Right lobe of liver (tissue), 6 donors: ENCODE measurements around the gene KCNT1. TPM values are rescaled to one million over a fixed set of nuclear protein-coding genes. Genes with fewer than 3 reads are reported as not detected.

Source experiments
- ATAC-seq, 4 donors: fragments of 200-7000 bp; cut with Tn5 transposase; one replicate each; pipeline ENCODE4 v1.9.1; 2020; ENCODE audit warnings: mild to moderate bottlenecking in 4 of 4, moderate library complexity in 4 of 4
- DNase-seq, 3 donors: peaks; one replicate each; pipeline ENCODE4 v3.0.0-alpha.2; 2020
- H3K27ac ChIP-seq, 3 donors: fragments of 200-600 bp; one replicate each; pipeline ENCODE4 v1.8.0; 2022
- H3K27me3 ChIP-seq, 2 donors: fragments of 200-600 bp; one replicate each; pipeline ENCODE4 v1.8.0; 2022
- H3K36me3 ChIP-seq, 4 donors: fragments of 200-600 bp; sonication (generic) in 1 of 4; one replicate each; pipeline versions ENCODE4 v1.5.1 to v1.8.0; 2017 to 2022; ENCODE audit warnings: control low read depth in 1 of 4
- H3K4me1 ChIP-seq, 4 donors: fragments of 200-600 bp; sonication (generic) in 1 of 4; one replicate each; pipeline versions ENCODE4 v1.5.1 to v1.8.0; 2017 to 2022; ENCODE audit warnings: control low read depth in 1 of 4
- H3K4me3 ChIP-seq, 3 donors: fragments of 200-600 bp; one replicate each; pipeline ENCODE4 v1.8.0; 2022
- H3K9me3 ChIP-seq, 4 donors: fragments of 200-600 bp; sonication (generic) in 1 of 4; one replicate each; pipeline versions ENCODE4 v1.5.1 to v1.8.0; 2017 to 2022; ENCODE audit warnings: control low read depth in 1 of 4
- CTCF ChIP-seq, 4 donors: fragments of 200-600 bp in 3 of 4; fragments of 450-650 bp in 1 of 4; IDR thresholded peaks; one replicate each; pipeline versions ENCODE4 v1.5.1 to v1.8.0; 2016 to 2022; ENCODE audit warnings: antibody characterized with exemption in 4 of 4, mild to moderate bottlenecking in 2 of 4
- POLR2A ChIP-seq: fragments of 450-650 bp; IDR thresholded peaks from one replicate; pipeline ENCODE4 v1.6.1; 2017; ENCODE audit warnings: antibody characterized with exemption, mild to moderate bottlenecking
- WGBS: methylation state at CpG from one replicate; pipeline ENCODE4 v1.1.6; 2018; ENCODE audit warnings: low coverage, low lambda C conversion rate; ENCODE audit not compliant: insufficient coverage; ENCODE audit errors: missing lambda C conversion rate; 5-methylcytosine and 5-hydroxymethylcytosine counted together
- intact Hi-C, 2 donors: fragments of 100-400 bp; cut with DNase I; formaldehyde crosslinking; loops; one replicate each; pipeline versions ENCODE4 v1.11.2 to v1.14.1; 2022
- total RNA-seq, 6 experiments: library from RNA; depleted of rRNA in 2 of 6; stranded (reverse); fragments of >200 nt in 2 of 6; fragmentation: NEBNext Ultra II Directional in 3 of 6; extraction: Animal tissue kit (Norgen Biotek cat#: 25700) in 3 of 6; gene quantifications; one replicate each; pipeline versions ENCODE4 v1.1.0 to v1.2.4, GENCODE V29; 2016 to 2023
- donor health status: DM: no; HTN: yes; CAD: no.
- donor health status: DM: no; HTN: no; CAD: no.
- donor health status: DM: no; HTN: no; CAD: no.
- donor health status: DM: no; HTN: yes; CAD: no.
- donor health status: DM: no; HTN: yes; CAD: no.

Gene KCNT1
- total RNA-seq, 6 experiments from 2014 or later, result not detected

GRCh38 chr9:135711391-135711790 is 9.4 kb downstream of the KCNT1 start:
- Histone ChIP-seq H3K9me3 (no peaks in the 10 kb centered on the region), H3K4me1 (no peaks in the 10 kb centered on the region), H3K27ac (no peak overlapping the region), H3K27me3 (no peaks in the 10 kb centered on the region), H3K36me3 (no peaks in the 10 kb centered on the region), H3K4me3 (no peak overlapping the region)
- TF ChIP-seq CTCF (IDR thresholded peaks at IDR 0.05), result no peak
- no peak for TF ChIP-seq POLR2A
- intact Hi-C loops, result no loop called here
- no peak for DNase-seq
- WGBS, result 78% methylated on average over 5 of the region's 12 CpGs
- no peak for ATAC-seq

GRCh38 chr9:135711881-135712280 is 9.9 kb downstream of the KCNT1 start:
- no peaks in the 10 kb centered on the region for H3K9me3 ChIP-seq
- no CpG with 5 or more reads among the region's 10 CpGs for WGBS
- H3K27me3 ChIP-seq, result no peaks in the 10 kb centered on the region
- intact Hi-C loops, result no loop called here
- no peaks in the 10 kb centered on the region for H3K36me3 ChIP-seq
- no peak for TF ChIP-seq CTCF (IDR thresholded peaks at IDR 0.05)
- TF ChIP-seq POLR2A, result no peak
- H3K4me3 ChIP-seq, result no peak overlapping the region
- DNase-seq (no peak), ATAC-seq (no peak)
- H3K4me1 ChIP-seq, result no peaks in the 10 kb centered on the region
- no peak overlapping the region for H3K27ac ChIP-seq

- ATAC-seq, result no peak
Measured at GRCh38 chr9:135712613-135713295, 10.8 kb downstream of the KCNT1 start.

GRCh38 chr9:135714242-135715055 is 12.5 kb downstream of the KCNT1 start:
- no peak for TF ChIP-seq POLR2A
- TF ChIP-seq CTCF (IDR thresholded peaks at IDR 0.05), result no peak
- Histone ChIP-seq H3K27ac (no peak overlapping the region), H3K9me3 (no peaks in the 10 kb centered on the region), H3K4me1 (no peaks in the 10 kb centered on the region), H3K27me3 (no peaks in the 10 kb centered on the region), H3K4me3 (no peak overlapping the region), H3K36me3 (no peaks in the 10 kb centered on the region)
- no CpG with 5 or more reads among the region's 103 CpGs for WGBS
- DNase-seq (no peak), ATAC-seq (no peak)
- intact Hi-C loops, result no loop called here

More at GRCh38 chr9:135712613-135713295, 10.8 kb downstream of the KCNT1 start:
- DNase-seq, result no peak
- no peaks in the 10 kb centered on the region for H3K9me3 ChIP-seq
- no peak overlapping the region for H3K27ac ChIP-seq
- H3K36me3 ChIP-seq, result no peaks in the 10 kb centered on the region
- WGBS, result 55% methylated on average over 7 of the region's 16 CpGs
- H3K4me3 ChIP-seq, result no peak overlapping the region
- TF ChIP-seq CTCF (IDR thresholded peaks at IDR 0.05) (no peak), POLR2A (no peak)
- H3K4me1 ChIP-seq, result no peaks in the 10 kb centered on the region
- intact Hi-C loops, result no loop called here
- no peaks in the 10 kb centered on the region for H3K27me3 ChIP-seq
